ENCODE measurements around the gene CNIH2. TPM values are rescaled to one million over a fixed set of nuclear protein-coding genes. Genes with fewer than 3 reads are reported as not detected.

Gene CNIH2
- total RNA-seq, 1 donor from 2014 or later: 12.2 TPM

GRCh38 chr11:66332371-66333219, 54.6 kb downstream of the CNIH2 start:
- Histone ChIP-seq H3K4me3 (ENCODE audit: insufficient read depth, low read depth, low read length) (no peak overlapping the region), H2AFZ (ENCODE audit: low read depth, low read length) (no peak overlapping the region), H3K9me3 (ENCODE audit: insufficient read depth, low read depth, low read length) (no peaks in the 10 kb centered on the region), H4K20me1 (ENCODE audit: insufficient read depth, low read length) (peaks cover 49% of the 10 kb centered on the region), H3K36me3 (ENCODE audit: insufficient read depth, low read length) (peaks cover 3% of the 10 kb centered on the region), H3K79me2 (ENCODE audit: insufficient read depth, low read length) (peaks cover 27% of the 10 kb centered on the region), H3K9ac (ENCODE audit: low read length) (no peak overlapping the region), H3K27ac (ENCODE audit: low read depth, low read length) (no peak overlapping the region), H3K27me3 (ENCODE audit: insufficient read depth, low read length) (no peaks in the 10 kb centered on the region), H3K4me1 (ENCODE audit: insufficient read depth, low read length) (peaks cover 46% of the 10 kb centered on the region), H3K4me2 (ENCODE audit: low read length) (no peak overlapping the region)
- H3K36me3 Mint-ChIP-seq (ENCODE audit: low read depth, unreplicated experiment): peaks cover 5% of the 10 kb centered on the region
- no peak for TF ChIP-seq CTCF (IDR thresholded peaks at IDR 0.05; ENCODE audit: insufficient read depth, low read depth, low read length)
- no peak for FAIRE-seq
- H3K27ac Mint-ChIP-seq (ENCODE audit: unreplicated experiment): peak overlapping the region; percentile 47
- no peaks in the 10 kb centered on the region for H3K27me3 Mint-ChIP-seq (ENCODE audit: low read depth, unreplicated experiment)
- H3K9me3 Mint-ChIP-seq (ENCODE audit: unreplicated experiment): peaks cover 2% of the 10 kb centered on the region
- DNase-seq (ENCODE audit: low read depth): no peak
- H3K4me3 Mint-ChIP-seq (ENCODE audit: unreplicated experiment): no peak overlapping the region
- H3K4me1 Mint-ChIP-seq (ENCODE audit: low read depth, unreplicated experiment): peaks cover 29% of the 10 kb centered on the region

GRCh38 chr11:66333220-66333877, 55.4 kb downstream of the CNIH2 start:
- TF ChIP-seq EZH2 (IDR thresholded peaks at IDR 0.05; ENCODE audit: insufficient read depth, low read length) (no peak), CTCF (IDR thresholded peaks at IDR 0.05; ENCODE audit: insufficient read depth, low read depth, low read length) (no peak)
- no peak overlapping the region for H3K4me3 ChIP-seq (ENCODE audit: insufficient read depth, low read depth, low read length)
- H4K20me1 ChIP-seq (ENCODE audit: insufficient read depth, low read length): peaks cover 50% of the 10 kb centered on the region
- H3K9me3 Mint-ChIP-seq (ENCODE audit: unreplicated experiment): peaks cover 2% of the 10 kb centered on the region
- DNase-seq (ENCODE audit: low read depth): no peak
- H3K36me3 Mint-ChIP-seq (ENCODE audit: low read depth, unreplicated experiment): peaks cover 5% of the 10 kb centered on the region
- peaks cover 3% of the 10 kb centered on the region for H3K36me3 ChIP-seq (ENCODE audit: insufficient read depth, low read length)
- H3K9ac ChIP-seq (ENCODE audit: low read length): no peak overlapping the region
- no peak overlapping the region for H2AFZ ChIP-seq (ENCODE audit: low read depth, low read length)
- H3K27ac Mint-ChIP-seq (ENCODE audit: unreplicated experiment): no peak overlapping the region
- no peak for FAIRE-seq
- peaks cover 27% of the 10 kb centered on the region for H3K79me2 ChIP-seq (ENCODE audit: insufficient read depth, low read length)
- peak overlapping the region; percentile 99 for H3K4me2 ChIP-seq (ENCODE audit: low read length)
- H3K4me1 ChIP-seq (ENCODE audit: insufficient read depth, low read length): peaks cover 46% of the 10 kb centered on the region
- H3K27me3 Mint-ChIP-seq (ENCODE audit: low read depth, unreplicated experiment): no peaks in the 10 kb centered on the region
- H3K9me3 ChIP-seq (ENCODE audit: insufficient read depth, low read depth, low read length): no peaks in the 10 kb centered on the region
- no peaks in the 10 kb centered on the region for H3K27me3 ChIP-seq (ENCODE audit: insufficient read depth, low read length)
- H3K4me3 Mint-ChIP-seq (ENCODE audit: unreplicated experiment): no peak overlapping the region
- H3K27ac ChIP-seq (ENCODE audit: low read depth, low read length): no peak overlapping the region
- peaks cover 27% of the 10 kb centered on the region for H3K4me1 Mint-ChIP-seq (ENCODE audit: low read depth, unreplicated experiment)

Other genes starting within 250 kb of the CNIH2 start
- 0.46 and 0.61 TPM in 2 replicates for gene GAL3ST3, start 229.0 kb upstream of the CNIH2 start, total RNA-seq
- gene SF3B2, start 225.8 kb upstream of the CNIH2 start, total RNA-seq: 169 and 170 TPM in 2 replicates
- gene PACS1, start 207.9 kb upstream of the CNIH2 start, total RNA-seq: 86.0 and 86.9 TPM in 2 replicates
- 43.1 and 44.8 TPM in 2 replicates for gene KLC2, start 20.5 kb upstream of the CNIH2 start, total RNA-seq
- gene RAB1B, start 9.5 kb upstream of the CNIH2 start, total RNA-seq: 109 and 120 TPM in 2 replicates
- gene YIF1A, start 11.0 kb downstream of the CNIH2 start, total RNA-seq: 129 and 159 TPM in 2 replicates
- gene TMEM151A, start 13.7 kb downstream of the CNIH2 start, total RNA-seq: 1.8 and 2.0 TPM in 2 replicates
- 50.9 and 58.8 TPM in 2 replicates for gene CD248, start 38.9 kb downstream of the CNIH2 start, total RNA-seq
- 8.5 and 12.0 TPM in 2 replicates for gene RIN1, start 58.3 kb downstream of the CNIH2 start, total RNA-seq
- 43.5 and 47.8 TPM in 2 replicates for gene BRMS1, start 66.9 kb downstream of the CNIH2 start, total RNA-seq
- 25.2 and 28.4 TPM in 2 replicates for gene B4GAT1, start 69.5 kb downstream of the CNIH2 start, total RNA-seq
- gene SLC29A2, start 93.6 kb downstream of the CNIH2 start, total RNA-seq: 5.0 and 6.6 TPM in 2 replicates
- gene NPAS4, start 142.9 kb downstream of the CNIH2 start, total RNA-seq: 0.20 and 0.50 TPM in 2 replicates
- 30.0 and 33.1 TPM in 2 replicates for gene MRPL11, start 160.7 kb downstream of the CNIH2 start, total RNA-seq
- gene PELI3, start 188.7 kb downstream of the CNIH2 start, total RNA-seq: 3.9 and 4.6 TPM in 2 replicates
- 57.4 and 60.0 TPM in 2 replicates for gene DPP3, start 202.3 kb downstream of the CNIH2 start, total RNA-seq
- 18.8 and 20.3 TPM in 2 replicates for gene BBS1, start 232.5 kb downstream of the CNIH2 start, total RNA-seq